ENCODE data around the gene MED10.

Gene MED10

GRCh38 chr5:6408627-6409446, 30.5 kb upstream of the MED10 start:
- no peak overlapping the region for H3K27ac ChIP-seq (ENCODE audit: low read depth, low read length)
- no peaks in the 10 kb centered on the region for H3K4me1 ChIP-seq (ENCODE audit: insufficient read depth, low read length)
- no peaks in the 10 kb centered on the region for H3K9me3 ChIP-seq (ENCODE audit: low read length)
- H3K9ac ChIP-seq (ENCODE audit: low read length), result no peak overlapping the region
- no peaks in the 10 kb centered on the region for H3K36me3 ChIP-seq (ENCODE audit: insufficient read depth, low read length)
- H3K27me3 ChIP-seq (ENCODE audit: control insufficient read depth in 1 of 2, insufficient read depth in 2 of 2, low read length in 2 of 2), result peaks cover 0 to 4% of the 10 kb centered on the region in 2 donors
- H3K4me3 ChIP-seq (ENCODE audit: low read depth in 1 of 2, low read length in 2 of 2), result no peak overlapping the region

GRCh38 chr5:6408260-6408596, 29.9 kb upstream of the MED10 start:
- H3K4me3 ChIP-seq (ENCODE audit: low read depth in 1 of 2, low read length in 2 of 2), result no peak overlapping the region

GRCh38 chr5:6407558-6408259, 29.4 kb upstream of the MED10 start:
- Histone ChIP-seq H3K9me3 (ENCODE audit: low read length) (no peaks in the 10 kb centered on the region), H3K27ac (ENCODE audit: low read depth, low read length) (no peak overlapping the region), H3K4me3 (ENCODE audit: low read depth in 1 of 2, low read length in 2 of 2) (no peak overlapping the region), H3K36me3 (ENCODE audit: insufficient read depth, low read length) (no peaks in the 10 kb centered on the region), H3K27me3 (ENCODE audit: control insufficient read depth in 1 of 2, insufficient read depth in 2 of 2, low read length in 2 of 2) (peaks cover 0 to 4% of the 10 kb centered on the region in 2 donors), H3K4me1 (ENCODE audit: insufficient read depth, low read length) (no peaks in the 10 kb centered on the region), H3K9ac (ENCODE audit: low read length) (no peak overlapping the region)

More at GRCh38 chr5:6408260-6408596, 29.9 kb upstream of the MED10 start:
- H3K9ac ChIP-seq (ENCODE audit: low read length), result no peak overlapping the region
- no peaks in the 10 kb centered on the region for H3K9me3 ChIP-seq (ENCODE audit: low read length)
- no peak overlapping the region for H3K27ac ChIP-seq (ENCODE audit: low read depth, low read length)
- peaks cover 0 to 4% of the 10 kb centered on the region in 2 donors for H3K27me3 ChIP-seq (ENCODE audit: control insufficient read depth in 1 of 2, insufficient read depth in 2 of 2, low read length in 2 of 2)
- H3K36me3 ChIP-seq (ENCODE audit: insufficient read depth, low read length), result no peaks in the 10 kb centered on the region
- no peaks in the 10 kb centered on the region for H3K4me1 ChIP-seq (ENCODE audit: insufficient read depth, low read length)

GRCh38 chr5:6405591-6405990, 27.2 kb upstream of the MED10 start:
- no peak overlapping the region for H3K9ac ChIP-seq (ENCODE audit: low read length)
- H3K9me3 ChIP-seq (ENCODE audit: low read length), result no peaks in the 10 kb centered on the region
- peaks cover 0 to 4% of the 10 kb centered on the region in 2 donors for H3K27me3 ChIP-seq (ENCODE audit: control insufficient read depth in 1 of 2, insufficient read depth in 2 of 2, low read length in 2 of 2)
- H3K4me3 ChIP-seq (ENCODE audit: low read depth in 1 of 2, low read length in 2 of 2), result no peak overlapping the region
- H3K4me1 ChIP-seq (ENCODE audit: insufficient read depth, low read length), result no peaks in the 10 kb centered on the region
- no peak overlapping the region for H3K27ac ChIP-seq (ENCODE audit: low read depth, low read length)
- no peaks in the 10 kb centered on the region for H3K36me3 ChIP-seq (ENCODE audit: insufficient read depth, low read length)

GRCh38 chr5:6404129-6404528, 25.8 kb upstream of the MED10 start:
- Histone ChIP-seq H3K27ac (ENCODE audit: low read depth, low read length) (no peak overlapping the region), H3K27me3 (ENCODE audit: control insufficient read depth in 1 of 2, insufficient read depth in 2 of 2, low read length in 2 of 2) (peaks cover 0 to 4% of the 10 kb centered on the region in 2 donors), H3K4me3 (ENCODE audit: low read depth in 1 of 2, low read length in 2 of 2) (no peak overlapping the region), H3K9ac (ENCODE audit: low read length) (no peak overlapping the region), H3K36me3 (ENCODE audit: insufficient read depth, low read length) (no peaks in the 10 kb centered on the region), H3K4me1 (ENCODE audit: insufficient read depth, low read length) (no peaks in the 10 kb centered on the region), H3K9me3 (ENCODE audit: low read length) (no peaks in the 10 kb centered on the region)

GRCh38 chr5:6403416-6403815, 25.1 kb upstream of the MED10 start:
- H3K27ac ChIP-seq (ENCODE audit: low read depth, low read length), result no peak overlapping the region

GRCh38 chr5:6402939-6403338, 24.6 kb upstream of the MED10 start:
- Histone ChIP-seq H3K9ac (ENCODE audit: low read length) (no peak overlapping the region), H3K27me3 (ENCODE audit: control insufficient read depth in 1 of 2, insufficient read depth in 2 of 2, low read length in 2 of 2) (peaks cover 0 to 4% of the 10 kb centered on the region in 2 donors), H3K4me1 (ENCODE audit: insufficient read depth, low read length) (no peaks in the 10 kb centered on the region), H3K4me3 (ENCODE audit: low read depth in 1 of 2, low read length in 2 of 2) (no peak overlapping the region), H3K36me3 (ENCODE audit: insufficient read depth, low read length) (no peaks in the 10 kb centered on the region), H3K9me3 (ENCODE audit: low read length) (no peaks in the 10 kb centered on the region), H3K27ac (ENCODE audit: low read depth, low read length) (no peak overlapping the region)

More at GRCh38 chr5:6403416-6403815, 25.1 kb upstream of the MED10 start:
- H3K9ac ChIP-seq (ENCODE audit: low read length), result no peak overlapping the region
- no peaks in the 10 kb centered on the region for H3K36me3 ChIP-seq (ENCODE audit: insufficient read depth, low read length)
- H3K4me1 ChIP-seq (ENCODE audit: insufficient read depth, low read length), result no peaks in the 10 kb centered on the region
- no peak overlapping the region for H3K4me3 ChIP-seq (ENCODE audit: low read depth in 1 of 2, low read length in 2 of 2)
- H3K27me3 ChIP-seq (ENCODE audit: control insufficient read depth in 1 of 2, insufficient read depth in 2 of 2, low read length in 2 of 2), result peaks cover 0 to 4% of the 10 kb centered on the region in 2 donors
- H3K9me3 ChIP-seq (ENCODE audit: low read length), result no peaks in the 10 kb centered on the region

- no peak overlapping the region for H3K27ac ChIP-seq (ENCODE audit: low read depth, low read length)
- no peak overlapping the region for H3K9ac ChIP-seq (ENCODE audit: low read length)
- no peak overlapping the region for H3K4me3 ChIP-seq (ENCODE audit: low read depth in 1 of 2, low read length in 2 of 2)
- no peaks in the 10 kb centered on the region for H3K27me3 ChIP-seq (ENCODE audit: control insufficient read depth in 1 of 2, insufficient read depth in 2 of 2, low read length in 2 of 2)
- H3K4me1 ChIP-seq (ENCODE audit: insufficient read depth, low read length), result no peaks in the 10 kb centered on the region
- no peaks in the 10 kb centered on the region for H3K9me3 ChIP-seq (ENCODE audit: low read length)
- no peaks in the 10 kb centered on the region for H3K36me3 ChIP-seq (ENCODE audit: insufficient read depth, low read length)
Measured at GRCh38 chr5:6401410-6401809, 23.1 kb upstream of the MED10 start.

GRCh38 chr5:6399980-6400910, 21.9 kb upstream of the MED10 start:
- H3K9ac ChIP-seq (ENCODE audit: low read length), result no peak overlapping the region
- no peaks in the 10 kb centered on the region for H3K27me3 ChIP-seq (ENCODE audit: control insufficient read depth in 1 of 2, insufficient read depth in 2 of 2, low read length in 2 of 2)
- no peak overlapping the region for H3K27ac ChIP-seq (ENCODE audit: low read depth, low read length)
- H3K4me1 ChIP-seq (ENCODE audit: insufficient read depth, low read length), result no peaks in the 10 kb centered on the region
- H3K4me3 ChIP-seq (ENCODE audit: low read depth in 1 of 2, low read length in 2 of 2), result no peak overlapping the region
- no peaks in the 10 kb centered on the region for H3K36me3 ChIP-seq (ENCODE audit: insufficient read depth, low read length)
- no peaks in the 10 kb centered on the region for H3K9me3 ChIP-seq (ENCODE audit: low read length)

- Histone ChIP-seq H3K27me3 (ENCODE audit: control insufficient read depth in 1 of 2, insufficient read depth in 2 of 2, low read length in 2 of 2) (no peaks in the 10 kb centered on the region), H3K9ac (ENCODE audit: low read length) (no peak overlapping the region), H3K4me3 (ENCODE audit: low read depth in 1 of 2, low read length in 2 of 2) (no peak overlapping the region), H3K36me3 (ENCODE audit: insufficient read depth, low read length) (no peaks in the 10 kb centered on the region), H3K9me3 (ENCODE audit: low read length) (no peaks in the 10 kb centered on the region), H3K27ac (ENCODE audit: low read depth, low read length) (no peak overlapping the region), H3K4me1 (ENCODE audit: insufficient read depth, low read length) (no peaks in the 10 kb centered on the region)
Measured at GRCh38 chr5:6398570-6399230, 20.4 kb upstream of the MED10 start.
